SK-N-SH treated with all-trans-retinoic acid at 6 μM for 48 hours (cell line): ENCODE data around the gene ELAPOR1.

Experiments
- ATAC-seq: fragments of 200-7000 bp; cut with Tn5 transposase; 3 replicates; pipeline ENCODE4 v1.9.1; 2020; ENCODE audit warnings: mild to moderate bottlenecking, moderate library complexity
- ARNTL ChIP-seq: fragments of 450-650 bp; formaldehyde crosslinking; IDR thresholded peaks from 2 replicates; pipeline ENCODE4 v1.5.0; 2020; ENCODE audit warnings: low read depth, mild to moderate bottlenecking, moderate library complexity, borderline replicate concordance
- BACH2 ChIP-seq: fragments of 250-450 bp; sonication (Bioruptor Pico); IDR thresholded peaks from 2 replicates; pipeline ENCODE4 v1.9.0; 2021; ENCODE audit warnings: mild to moderate bottlenecking, borderline replicate concordance
- CREB5 ChIP-seq: fragments of 250-450 bp; sonication (Bioruptor Pico); IDR thresholded peaks from 2 replicates; pipeline ENCODE4 v1.5.1; 2020; ENCODE audit warnings: low read depth, mild to moderate bottlenecking, moderate library complexity
- CSDC2 ChIP-seq: fragments of 250-450 bp; sonication (Bioruptor Pico); IDR thresholded peaks from 2 replicates; pipeline ENCODE4 v1.5.0; 2020; ENCODE audit warnings: mild to moderate bottlenecking, moderate library complexity
- CSRNP3 ChIP-seq: fragments of 250-450 bp; sonication (Bioruptor Pico); IDR thresholded peaks from 2 replicates; pipeline ENCODE4 v1.5.1; 2021; ENCODE audit warnings: mild to moderate bottlenecking, moderate library complexity
- ESRRG ChIP-seq: fragments of 250-450 bp; sonication (Bioruptor Pico); IDR thresholded peaks from 2 replicates; pipeline ENCODE4 v1.6.1; 2021; ENCODE audit warnings: mild to moderate bottlenecking
- GLIS3 ChIP-seq: fragments of 250-450 bp; sonication (Bioruptor Pico); IDR thresholded peaks from 2 replicates; pipeline ENCODE4 v1.5.0; 2020; ENCODE audit warnings: mild to moderate bottlenecking, moderate library complexity
- ISL1 ChIP-seq: fragments of 250-450 bp; sonication (Bioruptor Pico); IDR thresholded peaks from 2 replicates; pipeline ENCODE4 v2.1.2; 2022; ENCODE audit warnings: mild to moderate bottlenecking, moderate library complexity
- OSR1 ChIP-seq: fragments of 250-450 bp; sonication (Bioruptor Pico); IDR thresholded peaks from 2 replicates; pipeline ENCODE4 v1.8.0; 2022; ENCODE audit warnings: moderate library complexity, mild to moderate bottlenecking, inconsistent platforms
- PPARA ChIP-seq: fragments of 250-450 bp; sonication (Bioruptor Pico); IDR thresholded peaks from 2 replicates; pipeline ENCODE4 v1.5.0; 2020; ENCODE audit warnings: mild to moderate bottlenecking, borderline replicate concordance
- RARB ChIP-seq: fragments of 250-450 bp; sonication (Bioruptor Pico); IDR thresholded peaks from 2 replicates; pipeline ENCODE4 v1.8.0; 2021; ENCODE audit warnings: mild to moderate bottlenecking, moderate library complexity
- SNAI2 ChIP-seq: fragments of 250-450 bp; sonication (Bioruptor Pico); IDR thresholded peaks from 2 replicates; pipeline ENCODE4 v1.5.0; 2020; ENCODE audit warnings: mild to moderate bottlenecking, moderate library complexity
- TCF4 ChIP-seq: fragments of 250-450 bp; sonication (Bioruptor Pico); IDR thresholded peaks from 2 replicates; pipeline ENCODE4 v1.8.0; 2021; ENCODE audit warnings: mild to moderate bottlenecking, moderate library complexity, borderline replicate concordance
- TOX ChIP-seq: fragments of 250-450 bp; sonication (Bioruptor Pico); IDR thresholded peaks from 2 replicates; pipeline ENCODE4 v1.8.0; 2021; ENCODE audit warnings: mild to moderate bottlenecking, moderate library complexity, borderline replicate concordance
- TSHZ2 ChIP-seq: fragments of 250-450 bp; sonication (Bioruptor Pico); IDR thresholded peaks from 2 replicates; pipeline ENCODE4 v1.5.0; 2020; ENCODE audit warnings: mild to moderate bottlenecking, moderate library complexity
- ZC3H10 ChIP-seq: fragments of 250-450 bp; sonication (Bioruptor Pico); IDR thresholded peaks from 2 replicates; pipeline ENCODE4 v1.5.1; 2021; ENCODE audit warnings: mild to moderate bottlenecking, moderate library complexity
- ZFP3 ChIP-seq: fragments of 250-450 bp; sonication (Bioruptor Pico); IDR thresholded peaks from 2 replicates; pipeline ENCODE4 v1.5.0; 2020; ENCODE audit warnings: mild to moderate bottlenecking, moderate library complexity
- ZFP30 ChIP-seq: fragments of 450-650 bp; formaldehyde crosslinking; IDR thresholded peaks from 2 replicates; pipeline ENCODE4 v1.5.0; 2022; ENCODE audit warnings: mild to moderate bottlenecking, moderate library complexity
- ZNF565 ChIP-seq: fragments of 450-650 bp; formaldehyde crosslinking; conservative IDR thresholded peaks from 2 replicates; pipeline ENCODE4 v1.5.0; 2020; ENCODE audit warnings: low read depth, mild to moderate bottlenecking, moderate library complexity
- ZNF70 ChIP-seq: fragments of 450-650 bp; formaldehyde crosslinking; IDR thresholded peaks from 2 replicates; pipeline ENCODE4 v1.5.0; 2020; ENCODE audit warnings: mild to moderate bottlenecking, moderate library complexity
- ZNF8 ChIP-seq: fragments of 450-650 bp; formaldehyde crosslinking; IDR thresholded peaks from 2 replicates; pipeline ENCODE4 v1.5.0; 2020; ENCODE audit warnings: mild to moderate bottlenecking, moderate library complexity
- TF ChIP-seq, protein P1 (sequence below): fragments of 250-450 bp; sonication (Bioruptor Pico); IDR thresholded peaks from 2 replicates; pipeline ENCODE4 v1.8.0; 2020; ENCODE audit warnings: mild to moderate bottlenecking, moderate library complexity, borderline replicate concordance

Gene ELAPOR1

DNA sequence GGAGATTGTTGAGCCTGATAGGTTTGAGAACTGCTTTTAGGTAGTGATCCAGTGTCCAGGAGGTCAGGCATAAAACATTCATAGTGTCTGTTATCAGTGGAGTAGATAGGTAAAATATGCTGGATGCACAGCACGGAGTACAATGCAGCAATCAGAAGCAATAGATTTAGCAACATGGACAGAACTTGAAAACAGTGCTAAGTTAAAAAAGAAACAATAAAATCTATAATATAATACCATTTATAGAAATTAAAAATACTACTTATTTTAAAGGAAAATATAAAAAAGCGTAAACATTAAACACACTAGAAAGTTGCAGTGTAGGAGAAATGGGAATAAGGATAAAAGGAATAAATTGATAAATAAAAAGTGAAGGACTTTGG lies 34.7 kb upstream of the ELAPOR1 start:
- TF ChIP-seq RARB (no peak), ZNF70 (no peak), PPARA (CRISPR knock-in tag) (no peak), ZFP30 (CRISPR knock-in tag) (no peak), TCF4 (CRISPR knock-in tag) (no peak), ARNTL (CRISPR knock-in tag) (no peak), SNAI2 (CRISPR knock-in tag) (no peak), ESRRG (CRISPR knock-in tag) (no peak), ZNF565 (CRISPR knock-in tag) (no peak), GLIS3 (CRISPR knock-in tag) (no peak), ZNF8 (CRISPR knock-in tag) (no peak), ZC3H10 (CRISPR knock-in tag) (no peak), TOX (no peak), ISL1 (CRISPR knock-in tag) (no peak), CSDC2 (CRISPR knock-in tag) (no peak)
- TF ChIP-seq, protein P1, sequence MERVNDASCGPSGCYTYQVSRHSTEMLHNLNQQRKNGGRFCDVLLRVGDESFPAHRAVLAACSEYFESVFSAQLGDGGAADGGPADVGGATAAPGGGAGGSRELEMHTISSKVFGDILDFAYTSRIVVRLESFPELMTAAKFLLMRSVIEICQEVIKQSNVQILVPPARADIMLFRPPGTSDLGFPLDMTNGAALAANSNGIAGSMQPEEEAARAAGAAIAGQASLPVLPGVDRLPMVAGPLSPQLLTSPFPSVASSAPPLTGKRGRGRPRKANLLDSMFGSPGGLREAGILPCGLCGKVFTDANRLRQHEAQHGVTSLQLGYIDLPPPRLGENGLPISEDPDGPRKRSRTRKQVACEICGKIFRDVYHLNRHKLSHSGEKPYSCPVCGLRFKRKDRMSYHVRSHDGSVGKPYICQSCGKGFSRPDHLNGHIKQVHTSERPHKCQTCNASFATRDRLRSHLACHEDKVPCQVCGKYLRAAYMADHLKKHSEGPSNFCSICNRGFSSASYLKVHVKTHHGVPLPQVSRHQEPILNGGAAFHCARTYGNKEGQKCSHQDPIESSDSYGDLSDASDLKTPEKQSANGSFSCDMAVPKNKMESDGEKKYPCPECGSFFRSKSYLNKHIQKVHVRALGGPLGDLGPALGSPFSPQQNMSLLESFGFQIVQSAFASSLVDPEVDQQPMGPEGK (CRISPR knock-in tag): no peak
- no peak for ATAC-seq

DNA sequence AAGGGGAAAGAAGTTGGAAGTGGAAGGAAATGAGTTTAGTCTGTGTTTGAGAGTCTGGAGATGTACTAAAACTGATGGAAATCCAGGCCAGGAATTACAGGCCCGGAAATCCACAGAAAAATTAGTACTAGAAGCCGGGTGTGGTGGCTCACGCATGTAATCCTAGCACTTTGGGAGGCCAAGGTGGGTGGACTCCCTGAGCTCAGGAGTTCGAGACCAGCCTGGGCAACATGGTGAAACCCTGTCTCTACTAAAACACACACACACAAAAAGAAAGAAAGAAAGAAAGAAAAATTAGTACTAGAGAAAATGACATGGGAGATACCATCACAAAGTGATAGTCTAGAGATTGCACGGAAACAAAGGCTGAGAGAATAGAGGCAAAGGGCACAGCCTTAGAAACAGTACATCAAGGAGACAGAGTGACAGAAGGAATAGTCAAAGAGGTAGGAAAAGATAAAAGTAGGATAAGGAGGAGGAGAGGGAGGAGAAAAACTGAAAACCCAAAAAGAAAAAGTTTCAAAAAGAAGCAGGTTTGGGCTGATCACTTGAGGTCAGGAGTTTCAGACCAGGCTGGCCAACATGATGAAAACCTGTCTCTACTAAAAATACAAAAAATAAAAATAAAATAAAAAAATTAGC lies 33.4 kb upstream of the ELAPOR1 start:
- TF ChIP-seq TSHZ2 (no peak), OSR1 (CRISPR knock-in tag) (no peak), ESRRG (CRISPR knock-in tag) (no peak), TOX (no peak), BACH2 (CRISPR knock-in tag) (no peak), ZNF565 (CRISPR knock-in tag) (no peak), ZFP30 (CRISPR knock-in tag) (no peak), ISL1 (CRISPR knock-in tag) (no peak), CREB5 (CRISPR knock-in tag) (no peak), SNAI2 (CRISPR knock-in tag) (no peak), ZC3H10 (CRISPR knock-in tag) (no peak), ZFP3 (CRISPR knock-in tag) (no peak), PPARA (CRISPR knock-in tag) (no peak)
- TF ChIP-seq, protein P1 (CRISPR knock-in tag): no peak
- ATAC-seq: no peak

DNA sequence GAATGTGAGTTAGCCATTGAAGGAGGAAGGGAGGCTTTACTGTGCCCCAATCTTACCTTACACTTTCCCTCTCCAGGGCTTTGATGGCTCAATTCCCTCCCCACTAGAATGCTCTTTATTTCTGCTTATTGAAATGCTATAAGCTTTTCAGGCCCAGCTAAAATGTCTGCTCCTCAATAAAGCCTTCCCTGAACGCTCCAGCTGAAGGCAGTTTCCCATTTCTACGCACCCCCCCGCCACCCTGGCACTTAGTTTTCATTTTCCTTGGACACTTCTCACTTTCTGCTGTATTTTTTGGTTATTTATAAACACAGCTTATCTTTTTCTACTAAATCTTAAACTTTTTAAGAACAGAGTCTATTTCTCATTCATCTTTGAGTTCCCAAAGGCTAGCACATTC lies 30.4 kb upstream of the ELAPOR1 start:
- ATAC-seq: no peak
- TF ChIP-seq TOX: no peak
- no peak for TF ChIP-seq CSDC2 (CRISPR knock-in tag)
- TF ChIP-seq CSRNP3 (CRISPR knock-in tag): no peak
- TF ChIP-seq ZFP30 (CRISPR knock-in tag): no peak
- TF ChIP-seq ZFP3 (CRISPR knock-in tag): no peak
- TF ChIP-seq RARB: no peak
- TF ChIP-seq ISL1 (CRISPR knock-in tag): no peak
- TF ChIP-seq OSR1 (CRISPR knock-in tag): no peak
- TF ChIP-seq, all 23 proteins: peak for 0
